ENCODE data around the gene CHPT1. TPM values are rescaled to one million over a fixed set of nuclear protein-coding genes. Genes with fewer than 3 reads are reported as not detected.

Gene CHPT1
- total and polyA plus RNA-seq, 2 donors (not counting 3 experiments of a cell fraction or from before 2014, with no cell fraction given): 12.1 to 19.3 TPM

DNA sequence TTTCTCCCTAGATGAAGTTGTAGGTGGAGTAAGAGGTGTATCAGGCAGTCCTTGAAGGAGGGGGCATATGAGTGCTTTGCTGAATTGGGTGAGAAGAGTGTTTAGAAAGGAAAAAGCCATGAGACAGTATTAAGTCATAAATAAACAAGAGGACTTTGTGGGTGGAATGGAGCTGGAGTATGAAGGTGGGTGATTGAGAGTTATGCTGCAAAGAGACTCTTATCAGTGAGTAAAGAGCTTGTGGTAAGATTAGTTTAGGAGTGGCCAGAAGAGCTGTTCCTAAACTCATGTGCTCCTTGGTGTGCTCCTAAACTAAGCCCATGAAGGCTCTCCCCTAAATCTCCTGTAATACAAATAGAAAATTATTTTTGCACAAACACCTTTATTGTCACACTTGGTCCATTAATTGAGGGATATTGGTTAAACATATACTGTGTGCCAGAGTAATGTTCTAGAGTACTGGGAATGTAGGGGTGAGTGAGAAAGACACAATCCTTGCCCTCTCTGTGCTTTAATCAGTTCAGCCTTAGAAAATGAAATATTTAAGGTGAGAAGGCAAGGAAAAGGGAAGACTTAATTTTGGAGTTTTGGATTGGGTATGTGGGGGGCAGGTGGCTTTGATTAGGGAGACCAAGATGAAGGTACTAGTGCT lies 9.8 kb downstream of the CHPT1 start:
- POLR2A ChIA-PET: no interaction called here
- BruUV-seq (replicated peaks): no TSS peak
- Histone ChIP-seq H3K36me3 (ENCODE audit: control insufficient read depth in 2 of 2, extremely low read depth in 1 of 2, insufficient read depth in 2 of 2, low read length in 2 of 2) (no peaks in the 10 kb centered on the region), H3K27me3 (ENCODE audit: control insufficient read depth in 2 of 2, insufficient read depth in 2 of 2, low read length in 2 of 2) (no peaks in the 10 kb centered on the region), H3K4me2 (ENCODE audit: insufficient read depth, low read length) (no peak overlapping the region), H3K4me1 (ENCODE audit: control insufficient read depth, extremely low read depth, insufficient read depth, low read length) (no peaks in the 10 kb centered on the region), H3K4me3 (replicated peaks in 1 of 3; ENCODE audit: insufficient read depth in 1 of 3, low read depth in 1 of 3, low read length in 3 of 3) (no peak overlapping the region), H3K79me2 (ENCODE audit: control insufficient read depth, insufficient read depth, low read length) (peaks cover 7% of the 10 kb centered on the region), H4K20me1 (replicated peaks; ENCODE audit: control insufficient read depth, extremely low read depth, insufficient read depth, low read length) (no peaks in the 10 kb centered on the region), H3K9me3 (replicated peaks; ENCODE audit: control insufficient read depth, insufficient read depth, low read length) (no peaks in the 10 kb centered on the region), H3K9me1 (replicated peaks; ENCODE audit: control insufficient read depth, extremely low read depth, insufficient read depth, low read length) (no peaks in the 10 kb centered on the region), H3K9ac (replicated peaks; ENCODE audit: extremely low read depth, insufficient read depth, low read length) (no peak overlapping the region), H2AFZ (ENCODE audit: low read depth, low read length) (no peak overlapping the region), H3K27ac (ENCODE audit: insufficient read depth, low read depth, low read length) (no peak overlapping the region)
- intact Hi-C loops (cut with micrococcal nuclease): no loop called here
- no peak for FAIRE-seq
- CTCF ChIA-PET: interaction anchor here (1.0 to 2.7 kb wide), 2 partner anchors 9 to 16 kb away, joined by 4 to 7 read pairs; no protein-coding TSS in a partner anchor
- TF ChIP-seq POLR2A (IDR thresholded peaks at IDR 0.05; ENCODE audit: low read depth, low read length): no peak
- TF ChIP-seq, protein P1, sequence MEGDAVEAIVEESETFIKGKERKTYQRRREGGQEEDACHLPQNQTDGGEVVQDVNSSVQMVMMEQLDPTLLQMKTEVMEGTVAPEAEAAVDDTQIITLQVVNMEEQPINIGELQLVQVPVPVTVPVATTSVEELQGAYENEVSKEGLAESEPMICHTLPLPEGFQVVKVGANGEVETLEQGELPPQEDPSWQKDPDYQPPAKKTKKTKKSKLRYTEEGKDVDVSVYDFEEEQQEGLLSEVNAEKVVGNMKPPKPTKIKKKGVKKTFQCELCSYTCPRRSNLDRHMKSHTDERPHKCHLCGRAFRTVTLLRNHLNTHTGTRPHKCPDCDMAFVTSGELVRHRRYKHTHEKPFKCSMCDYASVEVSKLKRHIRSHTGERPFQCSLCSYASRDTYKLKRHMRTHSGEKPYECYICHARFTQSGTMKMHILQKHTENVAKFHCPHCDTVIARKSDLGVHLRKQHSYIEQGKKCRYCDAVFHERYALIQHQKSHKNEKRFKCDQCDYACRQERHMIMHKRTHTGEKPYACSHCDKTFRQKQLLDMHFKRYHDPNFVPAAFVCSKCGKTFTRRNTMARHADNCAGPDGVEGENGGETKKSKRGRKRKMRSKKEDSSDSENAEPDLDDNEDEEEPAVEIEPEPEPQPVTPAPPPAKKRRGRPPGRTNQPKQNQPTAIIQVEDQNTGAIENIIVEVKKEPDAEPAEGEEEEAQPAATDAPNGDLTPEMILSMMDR (IDR thresholded peaks at IDR 0.05; ENCODE audit: extremely low read depth in 1 of 2, insufficient read depth in 1 of 2, low read depth in 1 of 2, low read length in 2 of 2): no peak
- no peak for TF ChIP-seq GATA2 (IDR thresholded peaks at IDR 0.05; ENCODE audit: insufficient read depth, insufficient read length, low read depth, low read length)
- no peak for TF ChIP-seq POLR2AphosphoS5 (IDR thresholded peaks at IDR 0.05; ENCODE audit: insufficient read depth, low read depth, low read length)
- TF ChIP-seq EZH2 (IDR thresholded peaks at IDR 0.05; ENCODE audit: borderline replicate concordance, low read depth, low read length, severe bottlenecking): no peak
- TF ChIP-seq, protein P2, sequence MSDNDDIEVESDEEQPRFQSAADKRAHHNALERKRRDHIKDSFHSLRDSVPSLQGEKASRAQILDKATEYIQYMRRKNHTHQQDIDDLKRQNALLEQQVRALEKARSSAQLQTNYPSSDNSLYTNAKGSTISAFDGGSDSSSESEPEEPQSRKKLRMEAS (IDR thresholded peaks at IDR 0.05; ENCODE audit: insufficient read depth, insufficient read length): no peak
- no peak for TF ChIP-seq JUN (IDR thresholded peaks at IDR 0.05; ENCODE audit: borderline replicate concordance, insufficient read depth, insufficient read length, low read depth)
- TF ChIP-seq MYC (IDR thresholded peaks at IDR 0.05; ENCODE audit: low read depth, low read length): no peak
- no peak for TF ChIP-seq FOS (IDR thresholded peaks at IDR 0.05; ENCODE audit: borderline replicate concordance, insufficient read depth, low read length)
- dilution Hi-C loops (cut with MboI; ENCODE audit: extremely low pct_ligation_motif_present, low sequenced_read_pairs): no loop called here
- DNase-seq (ENCODE audit: low read depth, low spot score): no peak

Data from endothelial cell of umbilical vein (primary cell).